C4-2B (cell line): ENCODE measurements around the gene PIWIL1.

Source experiments
- H3K27ac ChIP-seq: fragments of 450-650 bp; 2 replicates; pipeline ENCODE4 v1.5.1; 2017
- ZFX ChIP-seq: fragments of 450-650 bp; IDR thresholded peaks from 2 replicates; pipeline ENCODE4 v1.6.1; 2017
- TF ChIP-seq, protein P1 (sequence below): fragments of 450-650 bp; conservative IDR thresholded peaks from 2 replicates; pipeline ENCODE4 v1.5.1; 2017; ENCODE audit warnings: mild to moderate bottlenecking

The PIWIL1 gene

DNA sequence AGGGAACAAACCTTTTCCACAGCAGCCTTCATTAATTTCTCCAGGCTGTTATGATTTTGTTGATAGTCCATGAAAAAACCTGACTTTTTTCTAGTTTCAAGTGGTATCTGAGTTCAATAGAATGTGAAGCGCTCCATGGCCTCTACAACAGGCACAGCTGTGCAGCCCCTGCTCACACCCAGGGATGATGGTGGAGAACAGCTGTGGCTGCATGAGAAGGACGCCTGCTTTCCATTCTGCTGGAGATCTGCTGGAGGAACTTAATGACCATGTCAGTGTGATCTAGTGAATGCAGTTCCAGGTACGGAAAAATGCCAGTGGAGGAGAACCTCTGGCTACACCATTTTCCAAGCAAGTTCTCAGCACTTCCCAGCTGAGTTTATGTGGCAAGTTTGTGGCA lies 80.6 kb downstream of the PIWIL1 start:
- TF ChIP-seq ZFX, result no peak
- TF ChIP-seq, protein P1, sequence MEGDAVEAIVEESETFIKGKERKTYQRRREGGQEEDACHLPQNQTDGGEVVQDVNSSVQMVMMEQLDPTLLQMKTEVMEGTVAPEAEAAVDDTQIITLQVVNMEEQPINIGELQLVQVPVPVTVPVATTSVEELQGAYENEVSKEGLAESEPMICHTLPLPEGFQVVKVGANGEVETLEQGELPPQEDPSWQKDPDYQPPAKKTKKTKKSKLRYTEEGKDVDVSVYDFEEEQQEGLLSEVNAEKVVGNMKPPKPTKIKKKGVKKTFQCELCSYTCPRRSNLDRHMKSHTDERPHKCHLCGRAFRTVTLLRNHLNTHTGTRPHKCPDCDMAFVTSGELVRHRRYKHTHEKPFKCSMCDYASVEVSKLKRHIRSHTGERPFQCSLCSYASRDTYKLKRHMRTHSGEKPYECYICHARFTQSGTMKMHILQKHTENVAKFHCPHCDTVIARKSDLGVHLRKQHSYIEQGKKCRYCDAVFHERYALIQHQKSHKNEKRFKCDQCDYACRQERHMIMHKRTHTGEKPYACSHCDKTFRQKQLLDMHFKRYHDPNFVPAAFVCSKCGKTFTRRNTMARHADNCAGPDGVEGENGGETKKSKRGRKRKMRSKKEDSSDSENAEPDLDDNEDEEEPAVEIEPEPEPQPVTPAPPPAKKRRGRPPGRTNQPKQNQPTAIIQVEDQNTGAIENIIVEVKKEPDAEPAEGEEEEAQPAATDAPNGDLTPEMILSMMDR, result no peak

DNA sequence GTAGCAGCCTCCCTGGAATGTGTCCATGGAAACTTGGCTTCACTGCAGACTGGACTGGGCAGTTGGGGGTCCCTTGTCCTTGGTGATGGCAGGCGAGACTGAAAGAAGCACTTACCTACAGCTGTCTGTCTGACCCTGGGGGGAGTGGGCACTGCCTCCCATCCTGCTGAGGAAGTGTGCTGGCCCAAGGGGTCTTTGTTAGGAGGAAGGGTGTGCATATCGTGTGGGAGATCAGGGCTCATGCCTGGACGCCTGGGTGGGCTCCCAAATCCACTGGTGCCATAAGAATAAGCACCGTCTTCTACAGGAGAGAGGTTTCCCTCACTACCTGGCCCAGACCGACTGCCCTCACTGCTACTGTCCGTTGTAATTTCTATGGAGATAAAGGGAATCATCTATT lies 81.4 kb downstream of the PIWIL1 start:
- TF ChIP-seq, protein P1, result no peak
- no peak for TF ChIP-seq ZFX
- no peak overlapping the region for H3K27ac ChIP-seq

More for the DNA sequence above, 80.6 kb downstream of the PIWIL1 start:
- no peak overlapping the region for H3K27ac ChIP-seq

DNA sequence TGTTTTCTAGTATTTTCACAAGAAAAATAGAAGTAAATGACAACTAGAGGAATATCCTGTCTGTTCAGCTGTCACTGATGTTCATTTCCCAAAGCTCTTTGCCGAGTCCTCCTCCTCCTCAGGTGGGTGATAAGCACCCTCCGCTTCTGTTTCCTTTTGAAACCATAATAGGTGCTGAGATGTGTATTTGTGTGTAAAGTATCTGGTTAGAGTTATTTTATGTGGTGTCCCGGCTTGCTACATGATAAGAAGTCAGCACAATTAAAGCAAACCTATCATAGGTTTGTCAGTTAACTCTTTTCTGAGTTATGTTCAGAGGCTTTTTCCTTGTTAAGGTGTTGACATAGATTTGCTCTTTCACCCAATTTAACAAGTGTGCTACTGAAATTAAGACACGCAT lies 82.4 kb downstream of the PIWIL1 start:
- H3K27ac ChIP-seq, result no peak overlapping the region
- no peak for TF ChIP-seq ZFX
- TF ChIP-seq, protein P1, result no peak

DNA sequence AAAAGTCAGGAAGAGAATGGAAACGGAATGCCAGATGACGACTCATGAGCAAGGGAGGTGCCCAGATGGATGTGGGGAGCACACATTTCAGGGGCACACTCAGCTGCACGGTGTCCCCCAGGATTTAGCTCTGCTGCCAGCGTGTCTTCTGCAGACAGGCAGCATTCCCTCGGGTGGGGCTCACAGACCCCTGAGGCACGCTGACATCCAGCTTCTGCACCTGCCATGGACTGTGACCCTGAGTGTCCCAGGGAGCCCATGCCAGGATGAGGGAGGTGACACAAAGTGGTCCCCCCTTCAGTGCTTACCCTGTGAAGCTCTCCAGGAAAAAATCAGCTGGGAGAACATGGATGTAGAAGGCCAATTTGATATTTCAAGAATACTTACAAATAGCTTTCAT lies 84.2 kb downstream of the PIWIL1 start:
- no peak overlapping the region for H3K27ac ChIP-seq
- TF ChIP-seq, protein P1, result no peak
- TF ChIP-seq ZFX, result no peak
